Heart left ventricle (tissue), 16 donors: Measurements from ENCODE around the gene WWOX. TPM values are rescaled to one million over a fixed set of nuclear protein-coding genes. Genes with fewer than 3 reads are reported as not detected.
A peak's percentile ranks its signal among the peaks of the same experiment; 100 is the strongest.

Experiments used
- ATAC-seq, 4 donors: fragments of 200-7000 bp; cut with Tn5 transposase; one replicate each; pipeline ENCODE4 v1.9.1; 2020 to 2022; ENCODE audit warnings: moderate library complexity in 4 of 4, mild to moderate bottlenecking in 3 of 4, moderate number of reproducible peaks in 1 of 4
- DNase-seq, 5 donors: peaks; one replicate each; pipeline ENCODE4 v3.0.0-alpha.2; 2020
- H3K27ac ChIP-seq, 12 donors: fragments of 200-600 bp; sonication (generic) in 4 of 12; one replicate each; pipeline versions ENCODE4 v1.5.0 to v1.8.0; 2016 to 2022; ENCODE audit warnings: mild to moderate bottlenecking in 2 of 12
- H3K27me3 ChIP-seq, 9 donors: fragments of 200-600 bp; sonication (generic) in 2 of 9; one replicate each; pipeline versions ENCODE4 v1.5.1 to v1.8.0; 2016 to 2022; ENCODE audit warnings: mild to moderate bottlenecking in 3 of 9
- H3K36me3 ChIP-seq, 9 donors: fragments of 200-600 bp; sonication (generic) in 2 of 9; one replicate each; pipeline versions ENCODE4 v1.5.0 to v1.8.0; 2018 to 2022; ENCODE audit warnings: mild to moderate bottlenecking in 2 of 9
- H3K4me1 ChIP-seq, 12 donors: fragments of 200-600 bp; sonication (generic) in 4 of 12; one replicate each; pipeline versions ENCODE4 v1.5.0 to v1.8.0; 2016 to 2022; ENCODE audit warnings: mild to moderate bottlenecking in 3 of 12
- H3K4me3 ChIP-seq, 12 donors: fragments of 200-600 bp; sonication (generic) in 4 of 12; one replicate each; pipeline versions ENCODE4 v1.5.0 to v1.8.0; 2017 to 2022; ENCODE audit warnings: mild to moderate bottlenecking in 9 of 12, moderate library complexity in 4 of 12
- H3K9me3 ChIP-seq, 12 donors: fragments of 200-600 bp; sonication (generic) in 4 of 12; one replicate each; pipeline versions ENCODE4 v1.5.0 to v1.8.0; 2016 to 2022; ENCODE audit warnings: mild to moderate bottlenecking in 1 of 12
- CTCF ChIP-seq, 12 donors: fragments of 200-600 bp; sonication (generic) in 4 of 12; IDR thresholded peaks; one replicate each; pipeline versions ENCODE4 v1.5.0 to v1.8.0; 2018 to 2022; ENCODE audit warnings: antibody characterized with exemption in 12 of 12, mild to moderate bottlenecking in 5 of 12
- POLR2A ChIP-seq, 2 donors: fragments of 450-650 bp; IDR thresholded peaks; one replicate each; pipeline ENCODE4 v1.6.1; 2017; ENCODE audit warnings: antibody characterized with exemption in 2 of 2, mild to moderate bottlenecking in 2 of 2, moderate library complexity in 2 of 2
- WGBS, 4 donors: extraction: QIAGEN DNeasy Blood & Tissue Kit in 2 of 4; methylation state at CpG; one replicate each; pipeline versions ENCODE4 v1.1.5 to v1.1.7; 2013 to 2018; 5-methylcytosine and 5-hydroxymethylcytosine counted together
- intact Hi-C, 10 donors: fragments of 100-400 bp; cut with DNase I; formaldehyde crosslinking; loops; one replicate each; pipeline versions ENCODE4 v1.11.1 to v1.14.2; 2022
- polyA plus RNA-seq, 2 donors: library from polyadenylated mRNA; stranded (reverse); fragments of 200-250 nt; gene quantifications; one replicate each; pipeline ENCODE4 v1.2.3, GENCODE V29; 2013
- total RNA-seq, 9 donors: library from RNA; depleted of rRNA in 2 of 9; stranded (reverse); fragments of >200 nt in 2 of 9; fragmentation: NEBNext Ultra II Directional in 3 of 9; extraction: Animal tissue kit (Norgen Biotek cat#: 25700) in 3 of 9; gene quantifications; one replicate each; pipeline versions ENCODE4 v1.1.0 to v1.2.4, GENCODE V29; 2016 to 2023
- donor health status: ischemic (EF 13 %, LVEDD 7.1; RV severe dilation, severe dysfunction).
- donor health status: healthy with polysubstance abuse.
- donor health status: DM: no; HTN: yes; CAD: no.
- donor health status: DM: no; HTN: no; CAD: no.
- donor health status: ischemic (EF 25% LVEDD 6.9; RV normal size, moderate dysfunction).
- donor health status: ischemic (EF 25% LVEDD 5.7; RV mildly dilated, moderate dysfunction).
- donor health status: healthy.
- donor health status: DM: yes; HTN: yes; CAD: no.
- donor health status: ischemic (EF 35%, LVEDD 5.7; RV mildly dilated, moderate dysfunction).
- donor health status: nonischemic (EF 11% LVEDD 7.7; RV severe dilation, severe dysfunction).
- donor health status: DM: yes; HTN: yes; CAD: no.
- donor health status: PGD.
- donor health status: ischemic (EF 29% LVEDD 5.4; RV normal size, mild dysfunction).
- donor health status: nonischemic (EF 23%, LVEDD 6.1; RV moderate dilation, normal function).

The WWOX gene
- total and polyA plus RNA-seq, 11 donors = 4.3 to 18.3 (median 9.1) TPM

- no peaks in the 10 kb centered on the region for H3K36me3 ChIP-seq
- H3K4me3 ChIP-seq = no peak overlapping the region
- H3K4me1 ChIP-seq = no peaks in the 10 kb centered on the region
- intact Hi-C loops = no loop called here
- TF ChIP-seq CTCF (IDR thresholded peaks at IDR 0.05) (no peak), POLR2A (IDR thresholded peaks at IDR 0.05) (no peak)
- no peaks in the 10 kb centered on the region for H3K27me3 ChIP-seq
- no peak overlapping the region for H3K27ac ChIP-seq
- peak in 1 of 4 donors; percentile 28 for ATAC-seq
- DNase-seq = no peak
- WGBS, 4 donors = 68 to 76% (median 72%) methylated on average over 8 of the region's 8 CpGs
- H3K9me3 ChIP-seq = peaks cover 0 to 9% (median 0%) of the 10 kb centered on the region in 12 donors
Observed at GRCh38 chr16:78571434-78571833, 472.0 kb downstream of the WWOX start.

DNA sequence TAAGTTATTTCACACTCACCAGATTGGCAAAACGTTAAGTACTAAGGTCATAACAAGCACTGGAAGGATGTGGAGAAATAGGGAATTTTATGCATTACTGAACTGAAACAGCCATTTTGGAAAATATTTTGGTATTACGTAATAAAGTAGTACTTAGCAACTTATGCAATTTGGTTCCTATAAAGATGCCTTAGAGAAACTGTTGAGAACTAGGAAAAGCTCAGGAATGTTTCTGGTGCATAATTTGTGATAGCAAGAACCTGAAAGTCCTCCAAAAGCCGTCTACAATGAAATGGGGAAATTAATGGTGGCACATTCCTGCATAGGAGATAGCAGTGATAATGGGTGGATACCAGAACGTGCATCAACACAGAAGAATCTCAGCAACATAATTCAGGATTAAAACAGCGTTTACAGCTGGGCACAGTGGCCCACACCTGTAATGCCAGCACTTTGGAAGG lies 472.5 kb downstream of the WWOX start:
- WGBS, 4 donors = 68 to 80% (median 75%) methylated on average over 5 of the region's 5 CpGs
- peaks cover 0 to 9% (median 0%) of the 10 kb centered on the region in 12 donors for H3K9me3 ChIP-seq
- TF ChIP-seq CTCF (IDR thresholded peaks at IDR 0.05) (no peak), POLR2A (IDR thresholded peaks at IDR 0.05) (no peak)
- no peaks in the 10 kb centered on the region for H3K27me3 ChIP-seq
- ATAC-seq = no peak
- H3K4me3 ChIP-seq = no peak overlapping the region
- H3K27ac ChIP-seq = no peak overlapping the region
- H3K36me3 ChIP-seq = no peaks in the 10 kb centered on the region
- intact Hi-C loops = no loop called here
- no peaks in the 10 kb centered on the region for H3K4me1 ChIP-seq
- no peak for DNase-seq

DNA sequence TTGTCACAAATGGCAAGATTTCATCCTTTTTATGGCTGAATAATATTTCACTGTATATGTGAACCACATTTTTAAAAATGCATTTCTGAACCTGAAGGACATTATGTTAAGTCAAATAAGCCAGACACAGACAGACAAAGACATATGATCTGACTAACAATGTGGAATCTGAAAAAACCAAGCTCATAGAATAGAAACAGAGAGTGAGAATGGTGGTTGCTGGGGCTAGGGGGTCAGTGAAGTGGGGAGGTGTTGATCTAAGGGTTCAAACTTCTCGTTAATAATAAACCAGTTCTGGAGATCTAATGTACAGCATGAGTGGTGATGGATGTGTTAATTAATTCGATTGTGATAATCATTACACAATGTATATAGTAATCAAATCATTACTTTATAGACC lies 475.1 kb downstream of the WWOX start:
- intact Hi-C loops = no loop called here
- Histone ChIP-seq H3K9me3 (peaks cover 0 to 9% (median 0%) of the 10 kb centered on the region in 12 donors), H3K4me3 (no peak overlapping the region), H3K27me3 (no peaks in the 10 kb centered on the region), H3K4me1 (no peaks in the 10 kb centered on the region), H3K27ac (no peak overlapping the region), H3K36me3 (no peaks in the 10 kb centered on the region)
- ATAC-seq (no peak), DNase-seq (no peak)
- WGBS, 4 donors = 91 to 96% (median 93%) methylated on average over 2 of the region's 2 CpGs
- no peak for TF ChIP-seq CTCF (IDR thresholded peaks at IDR 0.05)
- no peak for TF ChIP-seq POLR2A (IDR thresholded peaks at IDR 0.05)

DNA sequence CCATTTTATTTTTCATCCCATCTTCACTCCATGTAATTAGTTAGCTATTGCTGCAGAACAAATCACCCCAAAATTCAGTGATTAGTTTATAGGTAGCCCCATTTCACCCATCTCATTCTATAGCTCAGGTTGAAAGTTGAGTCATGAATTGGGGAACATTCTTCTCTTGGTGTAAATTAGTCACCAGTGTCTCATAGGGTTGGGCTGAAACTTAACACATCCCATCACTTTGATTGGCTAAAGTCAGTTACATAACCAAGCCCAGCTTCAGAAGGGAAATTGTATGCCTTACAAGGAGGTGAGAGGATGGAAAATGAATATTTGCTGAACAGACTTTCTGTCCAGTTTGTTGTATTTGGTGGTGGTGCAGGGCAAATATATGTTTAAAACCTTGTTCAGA lies 477.5 kb downstream of the WWOX start:
- no peaks in the 10 kb centered on the region for H3K36me3 ChIP-seq
- H3K9me3 ChIP-seq = peaks cover 0 to 9% (median 0%) of the 10 kb centered on the region in 12 donors
- TF ChIP-seq POLR2A (IDR thresholded peaks at IDR 0.05) (no peak), CTCF (IDR thresholded peaks at IDR 0.05) (no peak)
- intact Hi-C loops = no loop called here
- H3K4me1 ChIP-seq = no peaks in the 10 kb centered on the region
- no peak overlapping the region for H3K4me3 ChIP-seq
- no peaks in the 10 kb centered on the region for H3K27me3 ChIP-seq
- DNase-seq = no peak
- H3K27ac ChIP-seq = no peak overlapping the region
- ATAC-seq = no peak
